ENCODE results near the gene MTHFD1.

MTHFD1 gene

DNA sequence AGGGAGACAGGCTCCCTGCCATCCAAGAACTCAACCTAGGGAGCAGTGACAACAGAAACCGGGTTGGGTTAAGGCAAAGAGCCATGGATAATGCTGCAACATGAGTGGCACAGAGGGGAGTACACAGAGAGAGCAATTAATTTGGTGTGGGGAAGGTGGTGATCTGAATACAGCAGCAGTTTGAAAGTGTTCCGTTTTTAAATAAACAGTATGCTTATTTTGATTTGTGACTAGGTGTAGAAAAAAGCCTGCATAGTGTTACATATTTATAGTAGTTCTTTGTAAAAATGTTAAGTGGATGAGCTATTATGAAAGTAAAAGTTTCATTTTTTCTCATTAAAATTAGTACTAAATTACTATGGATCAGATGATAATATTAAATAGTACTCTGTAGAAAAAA lies 85.9 kb downstream of the MTHFD1 start:
- H3K4me3 ChIP-seq (replicated peaks; ENCODE audit: low read depth, low read length) = no peak overlapping the region
- TF ChIP-seq, protein P1, sequence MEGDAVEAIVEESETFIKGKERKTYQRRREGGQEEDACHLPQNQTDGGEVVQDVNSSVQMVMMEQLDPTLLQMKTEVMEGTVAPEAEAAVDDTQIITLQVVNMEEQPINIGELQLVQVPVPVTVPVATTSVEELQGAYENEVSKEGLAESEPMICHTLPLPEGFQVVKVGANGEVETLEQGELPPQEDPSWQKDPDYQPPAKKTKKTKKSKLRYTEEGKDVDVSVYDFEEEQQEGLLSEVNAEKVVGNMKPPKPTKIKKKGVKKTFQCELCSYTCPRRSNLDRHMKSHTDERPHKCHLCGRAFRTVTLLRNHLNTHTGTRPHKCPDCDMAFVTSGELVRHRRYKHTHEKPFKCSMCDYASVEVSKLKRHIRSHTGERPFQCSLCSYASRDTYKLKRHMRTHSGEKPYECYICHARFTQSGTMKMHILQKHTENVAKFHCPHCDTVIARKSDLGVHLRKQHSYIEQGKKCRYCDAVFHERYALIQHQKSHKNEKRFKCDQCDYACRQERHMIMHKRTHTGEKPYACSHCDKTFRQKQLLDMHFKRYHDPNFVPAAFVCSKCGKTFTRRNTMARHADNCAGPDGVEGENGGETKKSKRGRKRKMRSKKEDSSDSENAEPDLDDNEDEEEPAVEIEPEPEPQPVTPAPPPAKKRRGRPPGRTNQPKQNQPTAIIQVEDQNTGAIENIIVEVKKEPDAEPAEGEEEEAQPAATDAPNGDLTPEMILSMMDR (IDR thresholded peaks at IDR 0.05; ENCODE audit: insufficient read depth, low read length, poor library complexity, severe bottlenecking) = no peak
- no peaks in the 10 kb centered on the region for H3K36me3 ChIP-seq (ENCODE audit: control insufficient read depth, insufficient read depth, low read length)
- H3K27me3 ChIP-seq (replicated peaks; ENCODE audit: control insufficient read depth, insufficient read depth, low read length) = no peaks in the 10 kb centered on the region
- no peak for DNase-seq (ENCODE audit: extremely low read depth, insufficient read length)

DNA sequence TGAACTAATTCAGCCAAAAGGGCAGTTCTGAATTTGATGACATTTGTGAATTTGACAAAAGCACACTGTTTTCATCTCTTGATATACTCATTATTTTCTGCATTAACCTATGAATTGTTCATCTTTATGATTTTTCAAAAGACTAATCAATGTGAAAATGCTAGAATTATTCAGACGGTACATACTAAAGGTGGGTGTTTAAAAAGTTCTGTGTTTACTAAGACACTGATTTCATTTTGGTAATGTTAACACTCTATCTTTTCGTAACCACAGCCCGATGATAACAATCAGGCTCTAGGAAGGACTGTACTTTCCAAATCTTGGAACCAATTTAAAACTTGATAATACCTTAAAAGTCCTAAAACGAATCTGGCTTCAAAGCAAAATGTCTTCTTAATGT lies 86.5 kb downstream of the MTHFD1 start:
- H3K4me3 ChIP-seq (replicated peaks; ENCODE audit: low read depth, low read length) = no peak overlapping the region
- no peaks in the 10 kb centered on the region for H3K36me3 ChIP-seq (ENCODE audit: control insufficient read depth, insufficient read depth, low read length)
- TF ChIP-seq, protein P1 (IDR thresholded peaks at IDR 0.05; ENCODE audit: insufficient read depth, low read length, poor library complexity, severe bottlenecking) = no peak
- H3K27me3 ChIP-seq (replicated peaks; ENCODE audit: control insufficient read depth, insufficient read depth, low read length) = no peaks in the 10 kb centered on the region
- no peak for DNase-seq (ENCODE audit: extremely low read depth, insufficient read length)

DNA sequence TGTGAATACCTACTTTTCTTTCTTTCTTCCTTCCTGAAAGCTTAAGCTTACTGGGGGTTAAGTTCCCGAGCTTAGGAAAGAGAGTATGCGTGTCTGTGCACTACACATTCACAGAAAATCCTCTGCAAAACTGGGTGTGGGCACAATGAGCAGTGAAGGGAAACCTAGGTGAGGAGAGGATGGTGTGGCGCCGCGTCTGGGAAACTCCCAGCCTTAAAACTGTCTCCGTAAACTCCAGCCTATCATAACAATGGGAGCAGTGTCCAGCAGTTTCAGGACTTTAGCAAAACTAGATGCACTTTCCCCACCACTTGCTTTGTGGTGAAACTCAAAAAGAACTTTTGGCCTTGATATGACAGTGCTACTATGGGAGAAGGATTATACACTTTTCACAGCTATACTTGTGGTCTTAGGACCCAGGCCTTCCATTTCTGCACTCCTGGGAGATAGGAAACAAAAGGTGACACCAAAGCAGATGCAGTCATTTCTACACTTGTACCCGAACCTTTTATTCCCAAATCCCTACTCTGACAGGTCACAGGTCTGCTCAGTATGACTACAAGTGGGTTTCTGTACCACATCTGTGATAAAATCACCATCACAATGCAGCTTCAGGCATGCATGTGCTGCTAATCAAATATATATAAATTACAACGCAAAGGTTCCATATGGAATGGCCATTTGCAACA lies 87.6 kb downstream of the MTHFD1 start:
- no peak overlapping the region for H3K4me3 ChIP-seq (replicated peaks; ENCODE audit: low read depth, low read length)
- H3K27me3 ChIP-seq (replicated peaks; ENCODE audit: control insufficient read depth, insufficient read depth, low read length) = no peaks in the 10 kb centered on the region
- no peaks in the 10 kb centered on the region; the same call in 1 of the 2 replicates for H3K36me3 ChIP-seq (ENCODE audit: control insufficient read depth, insufficient read depth, low read length)
- TF ChIP-seq, protein P1 (IDR thresholded peaks at IDR 0.05; ENCODE audit: insufficient read depth, low read length, poor library complexity, severe bottlenecking) = no peak
- no peak for DNase-seq (ENCODE audit: extremely low read depth, insufficient read length)

DNA sequence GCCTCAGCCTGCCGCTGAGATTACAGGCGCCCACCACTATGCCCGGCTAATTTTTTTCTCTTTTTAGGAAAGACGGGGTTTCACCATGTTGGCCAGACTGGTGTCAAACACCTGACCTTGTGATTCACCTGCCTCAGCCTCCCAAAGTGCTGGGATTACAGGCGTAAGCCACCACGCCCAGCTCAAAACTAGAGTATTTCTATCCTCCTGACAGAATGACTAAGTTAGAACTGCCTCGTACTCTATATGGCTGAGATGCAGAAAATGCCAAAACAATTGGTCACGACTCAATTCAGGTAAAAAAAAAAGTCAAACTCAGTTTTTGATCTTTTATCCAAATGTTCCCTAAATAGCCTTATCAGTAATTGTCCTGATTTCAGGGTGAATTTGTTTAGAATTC lies 88.3 kb downstream of the MTHFD1 start:
- no peaks in the 10 kb centered on the region; the same call in 1 of the 2 replicates for H3K36me3 ChIP-seq (ENCODE audit: control insufficient read depth, insufficient read depth, low read length)
- H3K27me3 ChIP-seq (replicated peaks; ENCODE audit: control insufficient read depth, insufficient read depth, low read length) = no peaks in the 10 kb centered on the region
- TF ChIP-seq, protein P1 (IDR thresholded peaks at IDR 0.05; ENCODE audit: insufficient read depth, low read length, poor library complexity, severe bottlenecking) = no peak
- no peak for DNase-seq (ENCODE audit: extremely low read depth, insufficient read length)
- no peak overlapping the region for H3K4me3 ChIP-seq (replicated peaks; ENCODE audit: low read depth, low read length)

DNA sequence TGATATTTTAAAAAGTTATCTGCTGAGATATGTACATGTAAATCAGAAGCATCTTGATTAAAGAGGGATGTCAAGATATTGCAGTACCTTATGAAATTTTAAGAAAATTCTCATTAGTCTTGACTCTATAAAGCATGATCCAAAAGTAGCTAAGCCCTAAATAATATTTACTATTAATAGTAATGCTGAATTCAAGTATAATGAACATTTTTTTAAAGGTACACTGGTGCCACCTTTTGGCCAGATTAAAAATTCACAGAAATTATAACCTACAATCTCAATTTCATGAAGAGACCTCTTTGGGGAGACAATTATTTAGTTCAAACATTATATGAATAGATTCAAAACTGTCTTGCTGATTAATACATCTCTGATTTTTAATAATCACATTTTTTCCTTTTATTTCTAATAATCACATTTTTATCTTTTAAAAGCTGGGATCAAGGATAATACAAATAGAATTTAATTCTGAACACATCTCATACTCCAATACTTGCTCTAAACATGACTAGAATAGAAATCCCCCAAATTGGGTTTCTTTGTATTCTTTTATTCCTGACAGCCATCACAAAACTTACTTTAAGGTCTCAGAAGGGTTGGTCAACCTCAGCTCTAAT lies 90.6 kb downstream of the MTHFD1 start:
- no peak overlapping the region for H3K4me3 ChIP-seq (replicated peaks; ENCODE audit: low read depth, low read length)
- TF ChIP-seq, protein P1 (IDR thresholded peaks at IDR 0.05; ENCODE audit: insufficient read depth, low read length, poor library complexity, severe bottlenecking) = peak; percentile 34
- DNase-seq (ENCODE audit: extremely low read depth, insufficient read length) = no peak
- H3K27me3 ChIP-seq (replicated peaks; ENCODE audit: control insufficient read depth, insufficient read depth, low read length) = no peaks in the 10 kb centered on the region
- H3K36me3 ChIP-seq (ENCODE audit: control insufficient read depth, insufficient read depth, low read length) = no peaks in the 10 kb centered on the region; the same call in 1 of the 2 replicates
